Measurements from ENCODE around the gene ACTL7A.
"Not testable (repeated sequence)": the region's sequence is repeated elsewhere in the genome, so short reads cannot be mapped to it uniquely, and the experiment has no call there.

The ACTL7A gene, protein sequence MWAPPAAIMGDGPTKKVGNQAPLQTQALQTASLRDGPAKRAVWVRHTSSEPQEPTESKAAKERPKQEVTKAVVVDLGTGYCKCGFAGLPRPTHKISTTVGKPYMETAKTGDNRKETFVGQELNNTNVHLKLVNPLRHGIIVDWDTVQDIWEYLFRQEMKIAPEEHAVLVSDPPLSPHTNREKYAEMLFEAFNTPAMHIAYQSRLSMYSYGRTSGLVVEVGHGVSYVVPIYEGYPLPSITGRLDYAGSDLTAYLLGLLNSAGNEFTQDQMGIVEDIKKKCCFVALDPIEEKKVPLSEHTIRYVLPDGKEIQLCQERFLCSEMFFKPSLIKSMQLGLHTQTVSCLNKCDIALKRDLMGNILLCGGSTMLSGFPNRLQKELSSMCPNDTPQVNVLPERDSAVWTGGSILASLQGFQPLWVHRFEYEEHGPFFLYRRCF

DNA sequence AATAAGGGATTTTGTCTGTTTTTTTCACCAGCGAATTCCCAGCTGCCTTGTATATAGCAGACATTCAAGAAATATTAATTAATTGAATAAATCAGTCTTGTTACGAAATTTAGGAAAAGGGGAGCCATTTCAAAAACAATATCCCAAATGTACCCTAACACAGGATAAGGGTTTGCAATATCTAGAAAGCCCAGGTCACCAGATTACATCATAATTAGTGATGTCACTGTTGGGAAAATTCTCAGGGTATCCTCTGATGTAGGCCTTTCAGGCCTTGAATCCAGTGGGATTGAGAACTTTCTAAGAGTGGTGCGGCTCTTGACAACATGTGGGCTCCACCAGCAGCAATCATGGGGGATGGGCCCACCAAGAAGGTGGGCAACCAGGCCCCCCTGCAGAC lies at the start of gene ACTL7A:
ACTL7A (plus strand) TSS at position 270 of the 400 bp plus-strand sequence; CDS start at position 327, 57 bp downstream.
- DNase-seq (ENCODE audit: low read depth): no peak

DNA sequence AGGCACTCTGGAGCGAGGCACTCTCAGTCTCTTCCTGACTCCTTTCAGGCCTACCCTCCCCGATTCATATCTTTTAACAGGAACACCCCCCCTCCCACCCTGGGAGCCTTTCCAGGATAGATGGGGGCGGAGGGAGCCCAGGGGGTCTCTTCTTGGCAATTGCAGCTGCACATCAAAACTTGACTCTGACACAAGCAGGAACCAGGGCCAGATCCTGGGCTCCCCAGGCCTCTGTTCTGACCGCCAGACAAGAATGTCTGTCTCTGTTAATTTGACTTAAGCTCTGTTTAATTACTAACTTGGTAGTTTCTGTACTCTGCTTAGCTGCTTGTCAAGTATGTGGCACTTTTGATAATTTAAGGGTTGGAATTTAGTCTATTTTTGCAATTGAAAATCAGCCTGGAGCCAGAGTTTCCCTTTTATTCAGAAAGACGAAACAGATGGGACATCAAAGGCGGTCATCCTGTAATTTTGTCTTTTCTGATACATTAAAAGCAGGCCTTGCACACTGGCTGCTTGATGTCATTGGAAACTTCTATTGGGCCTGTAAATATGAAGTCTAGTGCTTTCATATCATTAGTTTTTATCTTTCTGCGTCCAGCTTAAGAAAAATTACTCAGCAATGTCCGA lies 49.6 kb upstream of the ACTL7A start:
- no peak for DNase-seq (ENCODE audit: low read depth)

DNA sequence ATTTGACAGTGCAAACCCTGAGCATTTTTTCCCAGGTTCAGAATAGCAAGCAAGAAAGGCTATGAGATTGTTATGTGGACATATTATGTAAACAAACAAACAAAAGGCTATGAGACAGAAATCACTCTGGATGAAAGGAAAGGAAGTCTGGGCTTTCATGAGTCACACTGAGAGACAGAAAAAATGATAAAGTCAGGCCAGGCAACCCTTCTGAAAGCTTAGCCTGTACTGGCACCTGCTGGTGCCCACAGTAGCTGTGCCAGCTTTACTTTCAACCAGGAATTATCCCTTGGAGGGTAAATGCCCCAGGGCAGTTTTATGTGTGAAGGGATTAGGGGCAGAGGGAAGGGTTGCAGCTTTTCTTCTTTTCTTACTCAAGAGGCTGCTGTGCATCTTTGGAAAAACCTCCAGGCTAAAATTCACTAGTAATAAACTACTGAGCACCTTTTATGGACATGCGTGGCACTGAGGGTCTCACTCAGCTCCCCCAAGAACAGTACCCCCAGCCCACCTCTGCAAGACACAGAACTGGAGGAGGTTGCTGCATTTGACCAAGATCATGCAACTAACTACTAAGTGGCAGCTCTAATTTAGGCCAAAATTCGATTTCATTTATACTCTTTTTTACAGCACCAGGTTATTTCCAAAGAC lies 48.0 kb upstream of the ACTL7A start:
- DNase-seq (ENCODE audit: low read depth): no peak

DNA sequence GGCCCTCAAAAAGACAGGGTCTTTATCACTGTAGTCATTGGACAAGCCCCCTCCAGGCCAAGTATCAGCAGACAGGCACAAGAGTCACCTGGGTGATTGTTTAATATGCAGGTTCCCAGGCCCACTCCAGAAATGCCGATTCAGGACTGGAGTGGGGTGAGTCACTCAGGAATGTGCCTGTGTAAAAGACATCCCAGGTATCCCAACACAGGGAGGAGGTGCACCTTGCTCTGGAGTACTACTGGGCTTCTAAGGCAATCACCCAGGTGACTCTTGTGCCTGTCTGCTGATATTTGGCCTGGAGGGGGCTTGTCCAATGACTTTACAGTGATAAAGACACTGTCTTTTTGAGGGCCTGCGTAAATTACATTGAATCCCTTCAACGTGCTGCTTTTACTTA lies 46.9 kb upstream of the ACTL7A start:
- DNase-seq (ENCODE audit: low read depth): no peak

DNA sequence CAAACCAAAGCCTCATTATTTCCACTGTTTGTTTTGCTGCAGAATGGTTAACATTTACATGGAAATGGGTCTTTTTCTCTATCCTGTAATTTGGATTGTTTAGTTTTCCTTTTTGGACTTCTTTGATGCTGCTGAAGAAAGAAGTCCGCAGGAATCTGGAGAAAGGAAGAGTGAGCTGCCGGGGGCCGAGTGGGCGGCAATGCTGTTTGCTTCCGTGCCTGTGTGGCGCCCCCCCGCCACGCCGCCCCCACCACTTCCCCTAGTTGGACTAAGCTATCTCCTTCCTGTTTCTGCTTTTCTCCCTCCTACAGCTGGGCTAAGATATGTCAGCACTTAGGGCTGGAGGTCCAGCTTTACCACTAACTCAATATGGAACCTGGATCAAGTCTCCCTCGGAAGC lies 46.0 kb upstream of the ACTL7A start:
- DNase-seq (ENCODE audit: low read depth): no peak

DNA sequence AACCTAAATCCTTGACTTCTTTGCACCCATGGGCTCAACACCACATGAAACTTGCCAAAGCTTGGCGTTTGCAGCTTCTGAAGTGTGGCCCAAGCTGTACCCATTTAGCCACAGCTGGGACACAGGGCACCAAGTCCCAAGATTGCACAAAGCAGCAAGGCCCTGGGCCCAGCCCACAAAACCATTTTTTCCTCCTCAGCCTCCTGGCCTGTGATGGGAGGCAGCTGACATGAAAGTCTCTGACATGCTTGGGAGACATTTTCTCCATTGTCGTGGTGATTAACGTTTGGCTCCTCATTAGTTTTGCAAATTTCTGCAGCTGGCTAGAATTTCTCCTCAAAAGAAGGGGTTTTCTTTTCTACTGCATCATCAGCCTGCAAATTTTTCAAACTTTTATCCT lies 38.2 kb upstream of the ACTL7A start:
- DNase-seq (ENCODE audit: low read depth): no peak

DNA sequence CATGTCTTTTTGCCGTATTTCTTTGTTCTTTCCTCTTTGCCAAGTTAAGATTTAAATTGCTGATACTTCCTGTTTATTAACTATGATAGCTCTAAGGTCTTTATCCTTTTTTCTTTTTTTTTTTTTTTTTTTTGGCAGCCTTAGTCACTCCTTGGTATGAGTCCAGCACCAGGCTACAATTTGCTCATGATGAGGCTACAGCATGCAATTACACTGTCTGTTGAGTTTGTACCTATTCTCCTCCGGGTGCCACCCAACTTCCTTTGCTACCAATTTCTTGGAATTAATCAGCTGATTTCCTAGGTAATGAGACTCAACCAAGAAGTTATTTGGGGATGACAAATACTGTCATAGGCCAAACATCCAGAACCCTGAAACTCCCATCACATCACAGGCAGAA lies 31.8 kb upstream of the ACTL7A start:
- no peak for DNase-seq (ENCODE audit: low read depth)

DNA sequence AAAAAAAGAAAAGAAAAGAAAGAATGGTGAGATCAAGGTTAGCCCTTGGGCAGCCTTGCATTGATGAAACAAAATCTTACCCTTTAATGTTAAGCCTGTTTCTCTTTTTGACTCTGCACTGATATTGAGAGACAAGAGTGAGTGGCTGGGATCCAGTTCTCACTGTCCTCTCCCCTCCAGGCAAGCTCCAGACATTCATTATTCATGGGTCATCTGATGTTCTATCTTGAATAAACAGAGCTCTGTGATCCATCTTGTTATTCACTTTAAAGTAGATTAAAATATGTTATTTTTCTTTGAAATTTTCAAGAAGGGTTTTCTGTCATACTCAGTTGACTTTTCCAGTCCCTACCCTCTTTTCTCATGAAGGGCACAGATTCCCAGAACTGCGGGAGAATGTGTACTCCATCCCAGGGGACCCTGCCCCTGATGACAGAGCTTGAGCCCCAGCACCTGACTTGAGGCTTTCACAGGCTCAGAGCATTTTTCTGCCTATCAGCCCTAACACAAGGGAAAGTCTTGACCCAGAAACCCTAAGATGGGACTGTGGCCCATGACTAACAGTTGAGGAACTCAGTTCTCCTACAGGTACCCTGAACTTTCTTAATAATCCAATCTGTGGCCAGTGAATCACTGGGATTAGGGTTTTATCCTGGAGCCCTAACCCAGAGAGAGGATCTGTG lies 30.4 kb upstream of the ACTL7A start:
- no peak for DNase-seq (ENCODE audit: low read depth)

DNA sequence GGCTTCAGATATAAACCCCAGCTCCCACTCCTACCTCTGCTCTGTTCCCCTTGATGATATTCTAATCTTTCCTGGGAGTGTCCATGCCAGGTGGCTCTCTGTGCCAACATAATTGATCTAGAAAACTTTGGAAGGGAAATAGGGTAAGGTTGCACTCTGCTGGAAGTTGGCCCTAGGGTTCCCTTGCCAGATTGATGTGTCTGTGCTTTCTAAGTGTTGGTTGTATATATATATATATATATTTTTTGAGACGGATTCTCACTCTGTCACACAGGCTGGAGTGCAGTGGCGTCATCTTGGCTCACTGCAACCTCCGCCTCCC lies 29.9 kb upstream of the ACTL7A start:
- no peak for DNase-seq (ENCODE audit: low read depth)

DNA sequence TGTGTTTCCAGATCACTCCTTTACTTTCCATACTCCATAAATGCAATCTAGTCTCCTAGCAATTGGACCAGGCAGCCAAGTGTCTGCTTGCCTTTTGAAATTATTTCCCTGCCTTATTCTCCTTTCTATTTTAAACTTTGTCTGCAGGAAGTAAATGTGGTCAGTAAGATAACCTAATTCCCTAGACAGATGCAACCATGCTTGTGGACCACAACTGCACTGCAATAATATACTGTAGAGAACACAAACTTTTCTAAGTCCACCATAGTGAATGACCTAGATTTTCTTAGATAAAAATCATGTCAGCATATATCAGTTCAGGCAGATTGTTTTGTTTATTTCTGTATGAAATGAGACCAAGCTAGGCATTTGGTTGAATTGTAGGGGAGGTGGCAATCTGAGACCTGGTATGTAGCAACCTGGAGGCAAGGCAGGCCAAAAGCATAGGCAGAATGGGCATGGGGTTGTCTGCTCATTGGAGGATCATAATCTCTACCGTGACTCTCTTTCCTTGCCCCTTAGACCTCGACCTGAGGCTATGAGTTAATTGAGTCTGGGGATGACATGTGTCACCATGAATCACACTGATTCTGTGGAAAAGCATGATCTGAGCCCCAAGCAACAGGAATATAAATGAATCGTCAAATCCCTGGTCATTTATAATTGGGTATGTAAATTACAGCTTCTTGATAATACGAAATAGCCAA lies 27.0 kb upstream of the ACTL7A start:
- DNase-seq (ENCODE audit: low read depth): no peak

DNA sequence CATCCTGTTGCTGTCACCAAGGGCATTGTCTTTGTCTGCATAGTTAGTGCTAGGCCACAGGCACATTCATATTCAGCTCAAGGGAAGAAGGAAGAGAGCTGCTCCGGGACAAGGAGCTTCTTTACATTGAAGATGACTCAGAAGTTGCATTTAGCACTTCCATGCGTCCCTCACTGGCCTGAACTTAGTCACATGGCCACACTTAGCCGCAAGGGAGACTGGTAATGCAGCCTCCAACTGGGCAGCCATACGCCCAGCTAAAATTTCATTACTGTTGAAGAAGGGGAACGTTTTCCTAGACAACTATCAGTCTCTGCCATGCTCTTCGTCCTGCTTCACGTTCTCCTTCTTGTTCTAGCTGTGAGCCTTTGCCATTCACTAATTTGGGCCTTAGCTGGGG lies 26.2 kb upstream of the ACTL7A start:
- DNase-seq (ENCODE audit: low read depth): no peak

DNA sequence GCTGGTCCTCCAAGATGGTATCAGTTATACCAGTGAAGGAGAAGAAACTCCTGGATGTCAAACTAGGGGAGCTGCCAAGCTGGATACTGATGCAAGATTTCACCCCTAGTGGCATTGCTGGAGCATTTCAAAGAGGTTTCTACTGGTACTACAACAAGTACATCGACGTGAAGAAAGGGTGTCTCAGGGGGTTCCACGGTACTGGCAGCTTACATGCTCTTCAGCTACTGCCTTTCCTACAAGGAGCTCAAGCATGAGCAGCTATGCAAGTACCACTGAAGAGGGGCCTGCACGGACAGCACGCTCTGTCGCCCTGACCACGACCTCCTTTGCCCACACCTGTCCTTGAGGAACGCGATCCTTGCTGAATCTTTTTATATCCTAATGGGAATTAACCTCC lies 25.7 kb upstream of the ACTL7A start:
- no peak for DNase-seq (ENCODE audit: low read depth)

DNA sequence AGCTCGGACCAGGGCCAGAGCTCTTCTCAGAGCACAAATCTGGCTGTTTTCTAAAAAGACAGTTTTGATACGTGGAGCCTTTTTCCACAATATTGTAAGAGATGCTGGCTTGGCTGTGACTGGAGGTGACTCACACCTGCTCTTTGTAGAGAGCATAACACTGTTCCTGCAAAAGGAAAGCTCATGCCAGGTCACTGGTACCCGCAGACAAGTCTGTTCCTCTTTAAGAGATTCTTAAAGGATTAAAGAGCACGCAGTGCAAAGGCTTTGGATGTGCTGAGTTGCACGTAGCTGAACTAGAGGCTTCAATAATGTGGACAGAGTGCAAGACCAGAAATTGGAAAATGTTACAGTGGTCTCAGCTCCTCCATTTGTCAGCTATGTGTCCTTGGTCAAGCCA lies 25.3 kb upstream of the ACTL7A start:
- no peak for DNase-seq (ENCODE audit: low read depth)

DNA sequence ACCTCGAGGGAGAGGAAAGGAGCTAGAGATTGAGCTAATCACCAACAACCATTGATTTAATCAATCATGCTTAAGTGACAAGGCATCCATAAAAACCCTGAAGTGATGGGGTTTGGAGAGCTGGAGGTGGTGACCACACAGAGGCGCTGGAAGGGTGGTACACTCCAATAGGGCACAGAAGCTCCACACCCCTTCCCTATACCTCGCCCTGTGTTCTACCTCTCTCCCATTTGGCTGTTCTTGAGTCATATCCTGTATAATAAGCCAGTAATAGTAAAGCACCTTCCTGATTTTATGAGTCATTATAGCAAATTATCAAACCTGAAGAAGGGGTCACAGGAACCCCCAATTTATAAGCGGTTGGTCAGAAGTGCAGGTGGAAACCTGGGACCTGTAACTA lies 24.5 kb upstream of the ACTL7A start:
- DNase-seq (ENCODE audit: low read depth): no peak

DNA sequence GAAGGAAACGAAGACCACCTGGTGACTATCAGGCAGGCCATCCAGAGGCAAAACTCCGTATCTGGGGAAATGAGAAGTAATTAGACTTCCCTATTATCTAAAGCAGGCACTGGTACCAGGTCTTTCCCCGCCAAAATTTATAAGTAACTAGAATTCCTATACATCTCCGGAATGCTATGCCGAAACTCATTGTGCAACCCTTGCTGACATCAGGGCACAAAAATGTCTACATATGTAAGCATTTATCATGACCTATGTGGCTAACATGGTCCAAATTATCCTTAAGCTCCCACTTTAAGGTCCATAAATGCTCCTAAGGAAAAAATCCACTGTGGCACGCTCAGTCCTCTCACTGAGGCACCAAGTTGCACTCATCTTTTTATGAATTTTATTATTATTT lies 24.0 kb upstream of the ACTL7A start:
- no peak for DNase-seq (ENCODE audit: low read depth)

DNA sequence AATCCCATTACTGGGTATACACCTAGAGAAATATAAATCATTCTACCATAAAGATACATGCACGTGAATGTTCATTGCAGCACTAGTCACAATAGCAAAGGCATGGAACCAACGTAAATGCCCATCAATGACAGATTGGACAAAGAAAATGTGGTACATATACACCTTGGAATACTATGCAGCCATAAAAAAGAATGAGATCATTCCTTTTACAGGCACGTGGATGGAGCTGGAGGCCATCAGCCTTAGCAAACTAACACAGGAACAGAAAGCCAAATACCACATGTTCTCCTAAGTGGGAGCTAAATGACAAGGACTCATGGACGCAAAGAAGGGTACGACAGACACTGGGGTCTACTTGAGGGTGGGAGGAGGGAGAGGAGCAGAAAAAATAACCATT lies 22.5 kb upstream of the ACTL7A start:
- not testable (repeated sequence) for DNase-seq (ENCODE audit: low read depth)

DNA sequence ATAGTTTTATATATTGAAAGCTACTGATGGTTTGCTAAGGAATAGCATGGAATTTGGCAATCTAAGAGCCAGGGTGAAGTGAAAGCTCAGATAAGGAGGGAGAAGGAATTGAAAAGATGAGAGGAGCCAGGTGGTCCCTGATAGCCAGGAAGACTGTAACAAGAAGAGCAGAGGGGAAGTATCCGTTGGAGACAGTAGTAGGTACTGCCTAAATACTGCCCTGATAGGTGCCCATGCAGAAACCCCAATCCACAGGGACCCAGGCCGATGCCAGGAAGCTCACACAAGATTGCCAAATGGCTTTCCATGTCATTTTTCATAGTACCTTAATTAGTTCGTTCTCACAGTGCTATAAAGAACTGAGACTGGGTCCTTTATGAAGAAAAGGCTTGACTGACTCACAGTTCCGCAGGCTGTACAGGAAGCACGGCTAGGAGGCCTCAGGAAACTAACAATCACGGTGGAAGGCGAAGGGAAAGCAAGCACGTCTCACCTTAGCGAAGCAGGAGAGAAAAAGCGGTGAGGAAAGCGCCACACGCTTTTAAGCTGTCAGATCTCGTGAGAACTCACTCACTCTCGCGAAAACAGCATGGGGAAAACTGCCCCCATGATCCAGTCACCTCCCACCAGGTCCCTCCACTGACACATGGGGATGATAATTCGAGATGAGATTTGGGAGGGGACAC lies 19.3 kb upstream of the ACTL7A start:
- no peak for DNase-seq (ENCODE audit: low read depth)

DNA sequence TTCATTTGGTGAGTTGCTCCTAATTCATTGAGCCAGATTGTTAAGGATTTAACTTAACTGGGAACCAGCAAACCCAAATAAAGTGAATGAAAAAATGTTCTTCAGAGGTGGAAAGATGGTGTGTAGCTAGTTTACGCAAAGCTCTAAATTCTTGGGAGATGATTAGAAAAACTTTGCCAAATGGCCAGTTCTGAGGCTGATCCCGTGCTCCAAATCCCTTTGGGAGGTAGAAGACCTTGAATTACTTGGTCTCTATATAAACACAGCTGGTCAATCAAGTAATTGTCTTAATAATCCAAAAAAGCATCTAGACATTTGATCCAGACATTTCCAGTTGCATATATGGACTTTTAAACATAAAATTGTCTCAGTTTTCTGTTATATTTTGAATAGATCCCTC lies 17.7 kb upstream of the ACTL7A start:
- no peak for DNase-seq (ENCODE audit: low read depth)

DNA sequence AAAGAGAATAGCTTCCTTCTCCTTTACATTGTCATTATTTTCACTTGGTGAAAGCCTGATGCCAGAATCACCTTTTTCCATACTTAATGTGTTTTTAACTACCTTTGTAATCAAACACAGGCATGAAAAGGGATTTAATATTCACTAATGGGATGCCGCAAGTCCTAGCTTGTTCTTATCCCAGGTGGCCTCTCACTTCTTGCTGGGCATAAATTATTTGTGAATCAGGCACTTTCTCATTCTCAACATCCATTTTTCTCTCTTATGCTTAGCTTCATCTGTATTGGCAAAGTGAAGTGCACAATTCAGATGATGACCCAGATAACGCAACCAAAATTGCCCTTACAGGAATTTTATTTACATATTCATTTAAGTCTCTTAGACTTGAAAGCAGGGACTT lies 17.2 kb upstream of the ACTL7A start:
- no peak for DNase-seq (ENCODE audit: low read depth)

DNA sequence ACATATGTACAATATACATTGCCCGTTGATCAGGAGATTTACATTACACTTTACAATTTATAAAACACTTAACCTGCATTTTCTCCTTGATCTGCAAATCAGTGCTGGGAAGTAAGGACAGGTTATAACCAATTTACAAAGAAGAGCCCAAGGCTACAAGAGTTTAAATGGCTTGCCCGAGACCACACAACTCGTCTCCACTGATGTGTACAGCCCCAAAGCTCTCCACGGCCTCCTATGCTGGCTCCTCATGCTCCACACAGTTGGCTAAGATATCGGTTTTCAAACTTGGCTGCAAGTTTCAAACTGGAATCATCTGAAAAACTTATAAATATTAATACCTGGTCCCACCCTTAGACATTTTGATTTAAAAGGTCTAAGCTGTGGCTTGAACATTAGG lies 16.6 kb upstream of the ACTL7A start:
- DNase-seq (ENCODE audit: low read depth): no peak

DNA sequence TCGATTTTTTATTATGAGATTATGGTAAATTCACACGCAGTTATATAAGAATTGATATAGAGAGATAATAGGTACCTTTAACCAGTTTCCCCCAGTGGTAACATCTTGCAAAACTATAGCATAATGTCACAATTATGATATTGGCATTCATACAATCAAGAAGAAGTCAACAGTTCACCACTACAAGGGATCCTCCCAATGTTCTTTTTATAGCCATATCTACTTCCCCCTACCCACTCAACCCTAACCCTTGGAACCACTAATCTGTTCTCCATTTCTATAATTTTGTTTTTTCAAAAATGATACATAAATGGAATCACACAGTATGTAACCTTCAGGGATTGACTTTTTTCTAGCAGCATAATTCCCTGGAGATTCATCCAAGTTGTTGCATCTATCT lies 16.1 kb upstream of the ACTL7A start:
- no peak for DNase-seq (ENCODE audit: low read depth)

DNA sequence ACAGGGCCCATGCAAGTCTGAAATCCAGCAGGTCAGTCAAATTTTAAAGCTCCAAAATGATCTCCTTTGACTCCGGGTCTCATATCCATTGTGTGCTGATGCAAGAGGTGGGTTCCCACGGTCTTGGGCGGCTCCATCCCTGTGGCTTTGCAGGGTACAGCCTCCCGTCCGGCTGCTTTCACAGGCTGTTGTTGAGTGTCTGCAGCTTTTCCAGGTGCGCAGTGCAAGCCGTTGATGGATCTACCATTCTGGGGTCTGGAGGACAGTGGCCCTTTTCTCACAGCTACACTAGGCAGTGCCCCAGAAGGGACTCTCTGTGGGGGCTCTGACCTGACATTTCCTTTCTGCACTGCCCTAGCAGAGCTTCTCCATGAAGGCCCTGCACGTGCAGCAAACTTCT lies 13.8 kb upstream of the ACTL7A start:
- not testable (repeated sequence) for DNase-seq (ENCODE audit: low read depth)

All from activated T-helper 1 cell treated with Interleukin-2 at 50 U/mL for 16 hours (primary cell).